Gastroesophageal sphincter (tissue), 4 donors: ENCODE results near the gene ATP5MC3. TPM values are rescaled to one million over a fixed set of nuclear protein-coding genes. Genes with fewer than 3 reads are reported as not detected.

Experiments used
- ATAC-seq: fragments of 150-250 bp; one replicate; pipeline ENCODE4 v1.9.1; 2016; ENCODE audit warnings: mild to moderate bottlenecking, moderate library complexity
- H3K27ac ChIP-seq, 4 donors: fragments of 200-600 bp; sonication (generic) in 3 of 4; 1 replicate in 3 of 4; 2 replicates in 1 of 4; pipeline ENCODE4 v1.5.1; 2016 to 2019
- H3K27me3 ChIP-seq: fragments of 200-600 bp; sonication (generic); one replicate; pipeline ENCODE4 v1.5.1; 2019
- H3K36me3 ChIP-seq, 2 donors: fragments of 200-600 bp; sonication (generic); one replicate each; pipeline ENCODE4 v1.5.1; 2019; ENCODE audit warnings: control low read depth in 1 of 2
- H3K4me1 ChIP-seq, 3 donors: fragments of 200-600 bp; sonication (generic); 1 replicate in 2 of 3; 2 replicates in 1 of 3; pipeline ENCODE4 v1.5.1; 2016 to 2019; ENCODE audit warnings: control low read depth in 2 of 3
- H3K4me3 ChIP-seq, 2 donors: fragments of 200-600 bp; sonication (generic); one replicate each; pipeline ENCODE4 v1.5.1; 2019; ENCODE audit warnings: mild to moderate bottlenecking in 1 of 2, moderate library complexity in 1 of 2
- H3K9me3 ChIP-seq, 3 donors: fragments of 200-600 bp; sonication (generic); one replicate each; pipeline ENCODE4 v1.5.1; 2017 to 2019; ENCODE audit warnings: control low read depth in 2 of 3
- EP300 ChIP-seq: sonication (generic); formaldehyde crosslinking; IDR thresholded peaks from one replicate; pipeline ENCODE4 v1.6.1; 2017; ENCODE audit warnings: antibody characterized with exemption, mild to moderate bottlenecking
- POLR2A ChIP-seq, 2 donors: fragments of 450-650 bp; IDR thresholded peaks; one replicate each; pipeline ENCODE4 v1.6.1; 2017; ENCODE audit warnings: antibody characterized with exemption in 2 of 2, mild to moderate bottlenecking in 2 of 2, moderate library complexity in 1 of 2
- POLR2AphosphoS5 ChIP-seq: sonication (generic); formaldehyde crosslinking; IDR thresholded peaks from one replicate; pipeline ENCODE4 v1.6.1; 2017; ENCODE audit warnings: antibody characterized with exemption
- WGBS, 2 donors: methylation state at CpG; one replicate each; pipeline ENCODE4 v1.1.5; 2018; ENCODE audit warnings: low coverage in 1 of 2; 5-methylcytosine and 5-hydroxymethylcytosine counted together
- total RNA-seq, 4 donors: library from RNA; depleted of rRNA; stranded (reverse); fragments of >200 nt; gene quantifications; one replicate each; pipeline ENCODE4 v1.1.0, GENCODE V29; 2016
- TF ChIP-seq, protein P1 (sequence below), 4 experiments: fragments of 200-600 bp in 2 of 4; fragments of 450-650 bp in 2 of 4; sonication (generic) in 1 of 4; IDR thresholded peaks; one replicate each; pipeline ENCODE4 v1.5.1; 2017 to 2019; ENCODE audit warnings: antibody characterized with exemption in 4 of 4, mild to moderate bottlenecking in 2 of 4, moderate library complexity in 2 of 4

ATP5MC3 gene
- total RNA-seq, 4 donors from 2014 or later, result 116 to 191 (median 146) TPM

DNA sequence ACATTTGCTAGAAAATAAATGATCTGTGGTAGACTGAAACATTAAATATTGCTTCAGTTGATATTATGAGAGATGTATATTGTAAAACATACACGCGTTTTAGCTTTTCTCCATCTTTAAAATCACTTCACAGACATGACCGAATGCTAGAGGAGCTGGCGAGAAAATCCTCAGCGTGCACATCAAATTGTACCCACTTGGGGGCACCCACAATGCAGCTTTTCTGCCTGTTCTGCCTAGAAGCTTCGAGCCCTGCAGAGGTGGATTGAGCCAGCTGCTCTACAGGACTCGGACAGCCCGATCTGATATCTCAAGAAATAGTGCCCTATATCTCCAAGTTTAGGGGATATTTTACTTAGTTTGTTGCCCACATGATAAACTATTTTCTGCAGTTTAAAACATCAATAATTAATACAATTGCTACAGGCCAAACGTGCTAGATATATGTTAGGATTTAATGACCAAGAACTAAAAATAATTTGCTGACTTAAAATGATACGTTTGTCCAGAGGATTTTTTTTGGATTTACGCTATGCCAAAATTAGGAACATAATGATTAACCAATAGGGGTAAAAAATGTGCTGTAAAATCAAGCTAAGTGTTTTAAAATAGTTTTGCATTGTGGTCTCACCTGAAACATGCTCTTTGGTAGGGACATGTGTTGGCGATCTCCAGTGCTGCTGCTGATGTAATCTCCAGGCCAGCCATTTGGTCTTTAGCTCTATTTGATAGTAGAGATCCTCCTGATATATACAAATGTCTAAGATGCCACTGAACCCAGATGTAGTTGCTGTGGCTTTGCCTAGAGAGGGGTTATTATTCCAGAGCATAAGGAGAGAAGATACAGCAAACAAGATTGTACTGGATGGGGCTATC, 22.3 kb upstream of the ATP5MC3 start:
- Histone ChIP-seq H3K27ac (no peak overlapping the region), H3K4me3 (no peak overlapping the region), H3K4me1 (no peaks in the 10 kb centered on the region), H3K27me3 (peaks cover 5% of the 10 kb centered on the region), H3K36me3 (no peaks in the 10 kb centered on the region), H3K9me3 (no peaks in the 10 kb centered on the region)
- 26 to 34% methylated on average over 9 to 10 of the region's 12 CpGs for WGBS, 2 donors
- ATAC-seq, result peak; percentile 53
- no peak for TF ChIP-seq POLR2AphosphoS5
- TF ChIP-seq, protein P1, sequence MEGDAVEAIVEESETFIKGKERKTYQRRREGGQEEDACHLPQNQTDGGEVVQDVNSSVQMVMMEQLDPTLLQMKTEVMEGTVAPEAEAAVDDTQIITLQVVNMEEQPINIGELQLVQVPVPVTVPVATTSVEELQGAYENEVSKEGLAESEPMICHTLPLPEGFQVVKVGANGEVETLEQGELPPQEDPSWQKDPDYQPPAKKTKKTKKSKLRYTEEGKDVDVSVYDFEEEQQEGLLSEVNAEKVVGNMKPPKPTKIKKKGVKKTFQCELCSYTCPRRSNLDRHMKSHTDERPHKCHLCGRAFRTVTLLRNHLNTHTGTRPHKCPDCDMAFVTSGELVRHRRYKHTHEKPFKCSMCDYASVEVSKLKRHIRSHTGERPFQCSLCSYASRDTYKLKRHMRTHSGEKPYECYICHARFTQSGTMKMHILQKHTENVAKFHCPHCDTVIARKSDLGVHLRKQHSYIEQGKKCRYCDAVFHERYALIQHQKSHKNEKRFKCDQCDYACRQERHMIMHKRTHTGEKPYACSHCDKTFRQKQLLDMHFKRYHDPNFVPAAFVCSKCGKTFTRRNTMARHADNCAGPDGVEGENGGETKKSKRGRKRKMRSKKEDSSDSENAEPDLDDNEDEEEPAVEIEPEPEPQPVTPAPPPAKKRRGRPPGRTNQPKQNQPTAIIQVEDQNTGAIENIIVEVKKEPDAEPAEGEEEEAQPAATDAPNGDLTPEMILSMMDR (IDR thresholded peaks at IDR 0.05), result peak; percentile 17 to 55 (median 31)

DNA sequence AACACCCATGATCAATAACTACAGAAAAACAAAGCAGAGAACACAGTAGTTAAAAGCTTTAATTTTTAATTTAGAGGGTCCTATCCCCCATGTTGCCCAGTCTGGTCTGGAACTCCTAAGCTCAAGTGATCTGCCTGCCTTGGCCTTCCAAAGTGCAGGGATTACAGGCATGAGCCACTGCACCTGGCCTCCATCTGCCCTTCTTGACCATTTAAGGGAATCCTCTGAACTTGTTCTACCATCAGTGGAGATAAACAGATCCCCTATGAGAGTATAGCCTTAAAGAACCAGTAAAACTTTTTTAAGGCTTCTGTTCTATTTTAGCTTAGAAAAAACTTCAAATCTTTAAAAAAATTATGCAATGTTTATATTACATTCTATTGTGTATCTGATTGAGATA, 13.5 kb upstream of the ATP5MC3 start:
- Histone ChIP-seq H3K4me1 (no peaks in the 10 kb centered on the region), H3K27ac (no peak overlapping the region), H3K4me3 (no peak overlapping the region), H3K27me3 (no peaks in the 10 kb centered on the region), H3K9me3 (peaks cover 0 to 4% (median 0%) of the 10 kb centered on the region in 3 donors), H3K36me3 (no peaks in the 10 kb centered on the region)
- ATAC-seq, result no peak
- TF ChIP-seq, protein P1 (IDR thresholded peaks at IDR 0.05), result no peak
- TF ChIP-seq POLR2A (IDR thresholded peaks at IDR 0.05), result no peak
- no peak for TF ChIP-seq POLR2AphosphoS5
- TF ChIP-seq EP300, result no peak

DNA sequence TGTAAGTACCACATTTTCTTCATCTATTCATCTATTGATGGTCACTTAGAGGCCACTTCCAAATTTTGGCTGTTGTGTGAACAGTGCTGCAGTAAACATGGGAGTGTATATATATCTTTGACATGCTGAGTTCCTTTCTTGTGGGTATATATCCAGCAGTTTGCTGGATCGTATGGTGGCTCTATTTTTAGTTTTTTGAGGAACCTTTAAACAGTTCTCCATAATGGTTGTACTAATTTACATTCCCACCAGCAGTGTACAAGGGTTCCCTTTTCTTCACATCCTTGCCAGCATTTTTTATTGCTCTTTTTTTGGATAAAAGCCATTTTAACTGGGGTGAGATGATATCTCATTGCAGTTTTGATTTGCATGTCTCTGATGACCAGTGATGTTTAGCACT, 7.3 kb upstream of the ATP5MC3 start:
- Histone ChIP-seq H3K4me3 (no peak overlapping the region), H3K27ac (no peak overlapping the region), H3K4me1 (no peaks in the 10 kb centered on the region), H3K36me3 (no peaks in the 10 kb centered on the region), H3K9me3 (peaks cover 0 to 4% (median 0%) of the 10 kb centered on the region in 3 donors), H3K27me3 (no peaks in the 10 kb centered on the region)
- TF ChIP-seq POLR2A (IDR thresholded peaks at IDR 0.05), result no peak
- no peak for TF ChIP-seq POLR2AphosphoS5
- TF ChIP-seq, protein P1 (IDR thresholded peaks at IDR 0.05), result no peak
- TF ChIP-seq EP300, result no peak
- no peak for ATAC-seq
- 9 to 57% methylated on average over 1 of the region's 1 CpG for whole genome bisulfite sequencing, 2 donors

DNA sequence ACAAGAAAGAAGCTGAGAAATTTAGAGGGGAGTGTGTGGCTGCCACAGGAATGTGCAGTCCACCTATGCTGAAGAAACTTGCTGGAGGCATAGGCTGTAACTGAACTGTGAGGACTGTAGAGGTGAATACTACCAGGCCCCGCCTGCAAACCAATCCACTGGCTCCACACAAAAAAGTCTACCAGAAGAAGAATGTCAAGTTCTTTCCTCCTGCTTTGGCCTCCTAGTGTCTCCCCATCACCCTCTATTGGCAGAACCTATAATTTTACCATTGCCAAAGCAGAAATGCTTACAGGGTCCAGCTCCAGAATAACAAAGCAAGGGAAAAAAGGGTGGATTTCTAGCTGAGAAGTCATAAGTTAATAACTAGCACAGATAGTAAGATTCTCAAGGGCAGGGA, 5.9 kb upstream of the ATP5MC3 start:
- WGBS, 2 donors, result 100% methylated on average over 1 of the region's 1 CpG
- no peaks in the 10 kb centered on the region for H3K36me3 ChIP-seq
- no peak overlapping the region for H3K4me3 ChIP-seq
- ATAC-seq, result no peak
- H3K9me3 ChIP-seq, result peaks cover 0 to 4% (median 0%) of the 10 kb centered on the region in 3 donors
- TF ChIP-seq, protein P1 (IDR thresholded peaks at IDR 0.05), result no peak
- TF ChIP-seq EP300 (no peak), POLR2AphosphoS5 (no peak), POLR2A (IDR thresholded peaks at IDR 0.05) (no peak)
- H3K27ac ChIP-seq, result no peak overlapping the region
- H3K4me1 ChIP-seq, result no peaks in the 10 kb centered on the region
- no peaks in the 10 kb centered on the region for H3K27me3 ChIP-seq

DNA sequence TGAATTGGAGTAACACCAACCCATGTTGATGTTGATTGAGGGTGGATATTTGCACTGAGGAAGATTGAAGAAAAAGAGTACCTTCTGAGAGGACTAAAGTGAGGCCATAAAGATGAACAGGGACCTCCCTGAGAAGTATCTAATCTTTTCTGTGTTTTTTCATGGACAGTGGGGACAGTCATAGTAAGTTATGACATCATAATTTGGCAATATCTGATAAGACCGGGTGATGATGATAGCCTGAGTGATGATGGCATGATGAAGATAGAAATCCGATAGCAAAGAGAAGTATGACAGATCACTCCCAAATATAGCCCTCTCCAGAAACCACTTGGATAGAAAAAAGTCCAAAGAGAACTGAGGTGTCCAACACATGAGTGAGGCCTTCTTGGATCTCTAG, 2.2 kb upstream of the ATP5MC3 start:
- Histone ChIP-seq H3K4me1 (peaks cover 0 to 28% (median 8%) of the 10 kb centered on the region in 3 donors), H3K9me3 (no peaks in the 10 kb centered on the region), H3K4me3 (no peak overlapping the region), H3K36me3 (peaks cover 4 to 12% of the 10 kb centered on the region in 2 donors), H3K27me3 (no peaks in the 10 kb centered on the region), H3K27ac (no peak overlapping the region)
- TF ChIP-seq, protein P1 (IDR thresholded peaks at IDR 0.05), result no peak
- TF ChIP-seq EP300 (no peak), POLR2AphosphoS5 (no peak), POLR2A (IDR thresholded peaks at IDR 0.05) (no peak)
- 75 to 80% methylated on average over 1 of the region's 2 CpGs for WGBS, 2 donors
- ATAC-seq, result no peak
